Activated naive CD4-positive, alpha-beta T cell treated with anti-CD3 and anti-CD28 coated beads, Interleukin-2, amount 10 ng/mL, durations not matched to agents 7 days and 5 days (primary cell): ENCODE data around the gene CIITA.
"Not testable (repeated sequence)": the region's sequence is repeated elsewhere in the genome, so short reads cannot be mapped to it uniquely, and the experiment has no call there.

Source experiments
- CTCF ChIA-PET: fragments of 350-600 bp; sonication (Branson Sonifier 250); formaldehyde crosslinking; loops from one replicate; lab custom pipeline; 2021; ENCODE audit warnings: antibody characterized with exemption; lab: Charles Lee
- DNase-seq: peaks from one replicate; pipeline ENCODE4 v3.0.0-alpha.2; 2020
- H3K27ac Mint-ChIP-seq: one replicate; pipeline ENCODE4 v1.8.0; 2021; ENCODE audit warnings: mild to moderate bottlenecking, moderate library complexity, mixed read lengths
- H3K27me3 Mint-ChIP-seq: one replicate; pipeline ENCODE4 v1.8.0; 2021; ENCODE audit warnings: mild to moderate bottlenecking, mixed read lengths
- H3K36me3 Mint-ChIP-seq: one replicate; pipeline ENCODE4 v1.8.0; 2021; ENCODE audit warnings: mixed read lengths
- H3K4me1 Mint-ChIP-seq: one replicate; pipeline ENCODE4 v1.8.0; 2021; ENCODE audit warnings: mixed read lengths
- H3K4me3 Mint-ChIP-seq: one replicate; pipeline ENCODE4 v1.8.0; 2021; ENCODE audit warnings: mild to moderate bottlenecking, moderate library complexity, mixed read lengths
- H3K9me3 Mint-ChIP-seq: one replicate; pipeline ENCODE4 v1.8.0; 2021; ENCODE audit warnings: mixed read lengths

The CIITA gene

DNA sequence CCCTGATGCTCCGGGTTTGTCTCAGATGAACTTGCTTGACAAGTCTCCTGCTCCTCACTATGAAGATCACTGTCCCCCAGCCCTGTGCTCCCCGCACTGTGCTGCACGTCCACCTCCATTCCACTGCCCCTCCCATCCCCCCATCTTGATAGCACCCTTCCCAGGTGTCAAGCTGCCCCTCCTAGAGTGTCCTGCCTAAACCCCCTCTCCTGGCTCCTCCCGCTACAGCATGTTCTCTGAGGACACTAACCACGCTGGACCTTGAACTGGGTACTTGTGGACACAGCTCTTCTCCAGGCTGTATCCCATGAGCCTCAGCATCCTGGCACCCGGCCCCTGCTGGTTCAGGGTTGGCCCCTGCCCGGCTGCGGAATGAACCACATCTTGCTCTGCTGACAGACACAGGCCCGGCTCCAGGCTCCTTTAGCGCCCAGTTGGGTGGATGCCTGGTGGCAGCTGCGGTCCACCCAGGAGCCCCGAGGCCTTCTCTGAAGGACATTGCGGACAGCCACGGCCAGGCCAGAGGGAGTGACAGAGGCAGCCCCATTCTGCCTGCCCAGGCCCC is 46.7 kb downstream of the CIITA start:
- no peaks in the 10 kb centered on the region for H3K27me3 Mint-ChIP-seq
- H3K4me1 Mint-ChIP-seq = peaks cover 2% of the 10 kb centered on the region
- CTCF ChIA-PET = no interaction called here
- no peak for DNase-seq
- H3K4me3 Mint-ChIP-seq = no peak overlapping the region
- peaks cover 29% of the 10 kb centered on the region for H3K36me3 Mint-ChIP-seq
- no peaks in the 10 kb centered on the region for H3K9me3 Mint-ChIP-seq
- no peak overlapping the region for H3K27ac Mint-ChIP-seq

- not testable (repeated sequence) for H3K27ac Mint-ChIP-seq, H3K27me3 Mint-ChIP-seq, H3K9me3 Mint-ChIP-seq, DNase-seq, H3K4me1 Mint-ChIP-seq, H3K4me3 Mint-ChIP-seq
- CTCF ChIA-PET = interaction anchor here (1.9 kb wide), 1 partner anchor 54 kb away, joined by 5 read pairs; no protein-coding TSS in a partner anchor
- peaks cover 34% of the 10 kb centered on the region for H3K36me3 Mint-ChIP-seq
Measured at GRCh38 chr16:10925285-10925684, 48.3 kb downstream of the CIITA start.

DNA sequence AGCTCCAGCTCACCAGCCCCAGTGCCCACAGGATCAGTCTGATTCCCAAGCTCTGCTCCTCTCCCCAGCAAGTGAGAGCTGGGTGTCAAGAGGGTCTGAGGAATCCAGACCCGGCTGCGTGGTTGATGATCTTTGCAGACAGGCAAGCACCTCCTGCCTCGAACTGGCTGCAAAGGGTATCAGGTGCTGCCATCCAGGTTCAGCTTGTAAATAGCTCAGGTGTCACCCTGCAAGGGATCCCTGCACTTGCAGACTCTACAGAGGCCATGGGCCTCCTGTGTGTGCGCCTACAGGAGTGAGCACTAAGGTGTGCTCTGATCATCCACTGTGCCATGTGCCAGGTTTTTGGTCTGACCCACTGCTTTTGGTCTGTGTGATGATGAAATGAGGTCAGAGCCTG is 49.1 kb downstream of the CIITA start:
- Mint-ChIP-seq H3K27me3 (no peaks in the 10 kb centered on the region), H3K36me3 (peaks cover 36% of the 10 kb centered on the region), H3K27ac (no peak overlapping the region), H3K4me3 (no peak overlapping the region), H3K9me3 (no peaks in the 10 kb centered on the region), H3K4me1 (no peaks in the 10 kb centered on the region)
- CTCF ChIA-PET = interaction anchor here (0.6 to 1.9 kb wide), 2 partner anchors 55 to 269 kb away, joined by 3 to 5 read pairs; no protein-coding TSS in a partner anchor
- DNase-seq = no peak

DNA sequence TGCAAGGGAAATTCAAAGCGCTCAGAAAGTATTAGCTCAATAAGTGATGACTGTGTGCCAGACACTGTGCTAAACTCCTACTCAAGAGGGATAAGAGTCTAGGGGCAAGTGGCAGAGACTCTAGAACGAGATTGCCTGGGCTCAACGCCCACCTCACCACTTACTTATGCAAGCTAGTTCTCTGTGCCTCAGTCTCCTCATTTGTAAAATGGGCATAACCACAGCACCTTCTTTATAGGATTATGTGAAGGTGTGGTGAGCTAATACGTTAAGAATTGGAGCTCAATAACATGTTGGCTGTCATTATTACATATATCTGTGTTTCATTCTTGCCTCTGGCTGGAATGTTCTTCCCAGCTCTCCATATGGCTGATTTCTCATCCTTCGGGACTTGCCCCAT is 49.9 kb downstream of the CIITA start:
- DNase-seq = no peak
- Mint-ChIP-seq H3K4me3 (no peak overlapping the region), H3K4me1 (peaks cover 2% of the 10 kb centered on the region), H3K36me3 (peaks cover 41% of the 10 kb centered on the region), H3K27me3 (no peaks in the 10 kb centered on the region), H3K9me3 (no peaks in the 10 kb centered on the region), H3K27ac (no peak overlapping the region)
- CTCF ChIA-PET = interaction anchor here (1.9 kb wide), 1 partner anchor 56 kb away, joined by 5 read pairs; no protein-coding TSS in a partner anchor

DNA sequence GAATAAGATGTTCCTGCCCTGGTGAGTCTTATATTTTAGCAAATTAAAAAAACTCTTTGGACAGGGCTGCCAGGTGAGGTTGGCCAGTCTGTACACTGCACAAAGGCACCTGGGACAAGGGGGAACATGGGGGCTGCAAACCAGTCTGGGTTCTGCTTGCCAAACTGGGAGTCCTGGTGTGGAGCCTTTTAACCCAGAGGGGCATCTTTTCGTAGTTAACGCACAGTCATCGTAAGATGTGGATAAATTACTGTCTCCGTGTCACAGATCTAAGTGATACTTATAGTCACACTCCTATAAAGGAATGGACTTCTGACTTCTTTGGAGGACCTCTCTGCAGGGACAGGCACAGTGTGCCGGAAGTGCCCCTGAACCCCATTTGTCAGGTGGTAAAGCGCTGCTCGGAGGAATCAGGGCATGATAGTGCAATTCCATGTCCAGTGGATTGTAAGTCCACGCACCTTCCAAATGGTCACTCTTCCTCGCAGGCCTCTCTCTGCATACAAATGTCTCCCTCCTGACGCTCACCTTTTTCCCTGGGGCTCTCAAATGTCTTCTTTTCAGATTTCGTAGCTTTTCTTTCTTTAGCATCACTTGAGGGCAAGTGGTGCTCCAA is 50.6 kb downstream of the CIITA start:
- DNase-seq = no peak
- CTCF ChIA-PET = no interaction called here
- Mint-ChIP-seq H3K9me3 (no peaks in the 10 kb centered on the region), H3K4me3 (no peak overlapping the region), H3K27ac (no peak overlapping the region), H3K27me3 (no peaks in the 10 kb centered on the region), H3K4me1 (peaks cover 2% of the 10 kb centered on the region), H3K36me3 (peaks cover 42% of the 10 kb centered on the region)

- H3K9me3 Mint-ChIP-seq, DNase-seq, H3K4me3 Mint-ChIP-seq, H3K27me3 Mint-ChIP-seq, H3K27ac Mint-ChIP-seq, CTCF ChIA-PET: not testable (repeated sequence)
- Mint-ChIP-seq H3K4me1 (peaks cover 14% of the 10 kb centered on the region), H3K36me3 (peaks cover 40% of the 10 kb centered on the region)
Measured at GRCh38 chr16:10929097-10929496, 52.1 kb downstream of the CIITA start.

GRCh38 chr16:10929853-10930754 is 53.1 kb downstream of the CIITA start:
- Mint-ChIP-seq H3K4me3 (no peak overlapping the region), H3K36me3 (peaks cover 32% of the 10 kb centered on the region), H3K9me3 (no peaks in the 10 kb centered on the region), H3K27ac (no peak overlapping the region), H3K27me3 (no peaks in the 10 kb centered on the region), H3K4me1 (peaks cover 20% of the 10 kb centered on the region)
- no peak for DNase-seq
- CTCF ChIA-PET = interaction anchor here (1.0 to 1.4 kb wide), 2 partner anchors 12 to 14 kb away, joined by 3 to 4 read pairs; no protein-coding TSS in a partner anchor

DNA sequence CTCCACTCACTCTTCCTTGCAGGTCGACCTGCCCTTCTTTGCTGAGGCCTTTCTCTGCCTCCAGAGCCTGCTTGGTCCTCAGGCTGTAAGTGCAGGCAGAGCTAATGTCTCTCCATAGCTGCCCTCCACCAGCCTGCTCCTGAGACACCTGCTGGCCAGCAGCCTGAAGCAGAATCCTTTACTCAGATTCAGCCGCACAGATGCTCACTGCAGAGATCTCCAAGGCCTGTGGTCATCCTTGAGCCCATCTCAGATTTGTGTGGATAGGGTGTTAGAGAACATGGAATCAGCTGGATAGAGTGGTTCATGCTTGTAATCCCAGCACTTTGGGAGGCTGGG is 53.7 kb downstream of the CIITA start:
- Mint-ChIP-seq H3K36me3 (peaks cover 35% of the 10 kb centered on the region), H3K4me3 (no peak overlapping the region), H3K27me3 (no peaks in the 10 kb centered on the region), H3K27ac (no peak overlapping the region), H3K4me1 (peaks cover 24% of the 10 kb centered on the region), H3K9me3 (no peaks in the 10 kb centered on the region)
- no peak for DNase-seq
- CTCF ChIA-PET = interaction anchor here (1.0 to 1.4 kb wide), 2 partner anchors 12 to 14 kb away, joined by 3 to 4 read pairs; no protein-coding TSS in a partner anchor

DNA sequence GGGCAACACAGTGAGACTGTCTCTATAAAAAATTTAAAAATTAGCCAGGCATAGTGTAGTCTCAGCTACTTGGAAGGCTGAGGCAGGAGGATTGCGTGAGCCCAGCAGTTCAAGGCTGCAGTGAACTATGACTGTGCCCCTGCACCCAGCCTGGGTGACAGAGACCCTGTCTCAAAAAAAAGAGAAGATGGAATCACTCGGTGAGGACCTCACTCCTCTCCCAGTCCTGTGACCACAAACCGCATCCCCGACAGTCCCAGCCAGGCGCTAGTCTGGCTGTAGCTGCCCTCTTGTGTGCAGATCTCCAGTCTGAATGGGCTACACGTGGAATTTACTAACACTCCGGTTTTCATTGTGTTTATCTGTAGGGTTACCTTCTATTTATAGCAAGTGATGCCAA is 54.1 kb downstream of the CIITA start:
- no peak for DNase-seq
- CTCF ChIA-PET = interaction anchor here (1.0 to 1.4 kb wide), 2 partner anchors 13 to 15 kb away, joined by 3 to 4 read pairs; no protein-coding TSS in a partner anchor
- Mint-ChIP-seq H3K9me3 (no peaks in the 10 kb centered on the region), H3K27me3 (no peaks in the 10 kb centered on the region), H3K36me3 (peaks cover 40% of the 10 kb centered on the region), H3K27ac (no peak overlapping the region), H3K4me3 (no peak overlapping the region), H3K4me1 (peaks cover 28% of the 10 kb centered on the region)

DNA sequence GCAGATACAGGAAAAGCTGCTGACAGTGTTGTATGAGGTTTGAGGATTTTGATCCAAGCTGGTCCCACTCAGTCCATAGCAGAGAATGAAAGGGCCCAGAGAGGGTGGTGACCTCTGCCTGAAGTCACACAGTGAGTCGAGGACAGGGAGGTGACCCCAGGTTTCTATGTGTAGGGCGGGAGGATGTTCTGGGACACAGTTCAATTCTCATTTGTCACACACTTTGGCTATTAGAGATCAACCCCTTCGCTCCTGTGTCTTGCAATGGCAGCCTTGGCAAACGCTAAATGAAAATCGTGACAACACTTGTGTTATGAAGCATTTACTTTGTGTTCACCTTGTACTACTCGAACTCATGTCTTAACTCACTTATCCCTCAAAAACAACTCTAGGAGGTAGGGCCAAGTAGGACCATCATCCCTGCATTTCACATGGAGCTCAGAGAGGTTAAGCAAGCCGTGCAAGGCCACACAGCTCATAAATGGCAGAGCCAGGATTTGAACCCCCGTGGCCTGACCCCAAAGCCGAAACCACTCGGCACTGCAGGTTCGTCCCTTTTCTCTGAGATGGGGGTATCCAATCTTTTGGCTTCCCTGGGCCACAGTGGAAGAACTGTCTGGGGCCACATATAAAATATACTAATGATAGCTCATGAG is 55.1 kb downstream of the CIITA start:
- Mint-ChIP-seq H3K27me3 (no peaks in the 10 kb centered on the region), H3K9me3 (no peaks in the 10 kb centered on the region), H3K4me1 (peaks cover 38% of the 10 kb centered on the region), H3K4me3 (no peak overlapping the region), H3K27ac (no peak overlapping the region), H3K36me3 (peaks cover 39% of the 10 kb centered on the region)
- CTCF ChIA-PET = no interaction called here
- no peak for DNase-seq

DNA sequence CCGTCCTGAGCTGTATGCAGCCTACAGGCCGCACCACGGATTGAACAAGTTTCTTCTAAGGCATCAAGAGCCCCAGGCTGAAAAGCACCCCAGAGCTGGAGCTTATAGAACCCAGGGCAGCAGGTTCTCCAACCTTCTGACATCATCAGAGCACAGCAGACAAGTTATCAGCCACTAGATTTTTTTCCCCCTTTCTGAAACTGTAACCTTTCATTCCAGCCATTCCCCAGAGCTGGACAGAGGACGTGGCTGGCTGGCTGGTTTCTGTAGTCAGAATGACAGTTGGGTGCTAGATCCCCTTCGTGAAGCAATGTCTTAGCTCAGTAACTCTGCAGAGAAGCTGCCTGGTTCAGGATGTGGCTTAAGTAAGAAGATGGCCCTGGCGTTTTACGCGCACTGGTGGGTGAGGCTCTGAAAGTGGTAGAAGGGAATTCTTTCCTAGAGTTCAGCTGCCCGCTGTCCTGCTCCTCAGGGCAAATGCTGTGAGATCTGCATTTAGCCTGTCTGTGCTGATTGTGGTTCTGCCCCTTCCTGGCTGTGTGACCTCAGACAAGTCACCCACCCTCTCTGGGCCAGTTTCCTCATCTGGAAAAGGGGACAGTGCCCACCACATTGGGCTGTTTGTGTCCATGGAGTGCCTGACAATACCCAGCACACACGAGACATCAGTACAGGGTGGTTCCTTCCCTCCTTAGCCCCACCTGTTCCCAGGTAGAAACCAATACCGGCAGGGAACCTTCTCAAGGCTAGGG is 56.1 kb downstream of the CIITA start:
- Mint-ChIP-seq H3K27me3 (no peaks in the 10 kb centered on the region), H3K9me3 (no peaks in the 10 kb centered on the region), H3K4me3 (no peak overlapping the region), H3K4me1 (peaks cover 48% of the 10 kb centered on the region), H3K27ac (no peak overlapping the region), H3K36me3 (peaks cover 35% of the 10 kb centered on the region)
- CTCF ChIA-PET = no interaction called here
- no peak for DNase-seq

GRCh38 chr16:10933865-10934264 is 56.9 kb downstream of the CIITA start:
- Mint-ChIP-seq H3K27ac (no peak overlapping the region), H3K36me3 (peaks cover 34% of the 10 kb centered on the region), H3K4me1 (peaks cover 56% of the 10 kb centered on the region), H3K4me3 (no peak overlapping the region), H3K27me3 (no peaks in the 10 kb centered on the region), H3K9me3 (no peaks in the 10 kb centered on the region)
- DNase-seq = no peak
- CTCF ChIA-PET = no interaction called here

DNA sequence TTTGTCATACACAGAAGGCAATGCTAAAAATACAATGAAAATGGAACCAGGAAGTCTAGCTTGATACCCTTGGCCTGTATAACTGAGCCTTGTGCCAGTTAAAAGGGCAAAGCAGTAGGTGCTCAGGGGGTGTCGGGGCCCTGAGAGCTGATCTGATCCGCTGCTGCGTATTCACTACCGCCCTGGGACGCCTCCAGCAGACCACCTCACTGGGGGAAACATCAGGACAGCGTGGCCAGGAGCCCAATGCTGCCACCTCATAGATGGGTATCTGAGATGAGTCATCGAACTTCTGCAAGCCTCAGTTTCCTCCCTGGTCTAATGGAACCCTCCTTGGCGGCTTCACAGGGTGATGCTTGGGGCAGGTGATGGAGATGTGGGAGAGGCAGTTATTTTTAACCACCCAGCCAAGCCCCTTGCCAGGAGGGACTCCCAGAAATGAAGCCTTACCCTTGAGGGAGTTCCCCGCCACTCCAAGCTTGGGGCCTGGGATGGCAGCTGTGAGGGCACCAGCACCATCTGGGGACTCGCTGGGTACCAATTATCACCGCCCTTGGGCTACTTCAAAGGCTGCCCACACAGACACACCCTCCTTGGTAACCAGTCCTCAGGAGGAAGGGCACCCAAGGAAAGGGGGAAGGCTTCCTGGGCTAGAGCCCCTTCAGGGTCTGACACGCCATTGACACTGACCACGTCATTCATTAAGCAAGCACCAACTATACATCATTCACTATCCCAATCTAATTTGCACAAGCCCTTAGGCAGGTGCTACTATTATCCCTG is 57.5 kb downstream of the CIITA start:
- no peaks in the 10 kb centered on the region for H3K27me3 Mint-ChIP-seq
- H3K36me3 Mint-ChIP-seq = peaks cover 37% of the 10 kb centered on the region
- H3K4me1 Mint-ChIP-seq = peaks cover 62% of the 10 kb centered on the region
- H3K9me3 Mint-ChIP-seq = no peaks in the 10 kb centered on the region
- no peak for DNase-seq
- CTCF ChIA-PET = no interaction called here
- H3K4me3 Mint-ChIP-seq = no peak overlapping the region
- no peak overlapping the region for H3K27ac Mint-ChIP-seq
